Amniotic epithelial cell (primary cell): ENCODE data around the gene SP1.
A peak's percentile ranks its signal among the peaks of the same experiment; 100 is the strongest.
"Not testable (repeated sequence)": the region's sequence is repeated elsewhere in the genome, so short reads cannot be mapped to it uniquely, and the experiment has no call there.

Experiments
- DNase-seq: peaks from one replicate; pipeline ENCODE4 v3.0.0-alpha.2; 2010; ENCODE audit warnings: low read depth

Gene SP1

GRCh38 chr12:53358836-53359419 lies 21.0 kb upstream of the SP1 start:
- no peak for DNase-seq

DNA sequence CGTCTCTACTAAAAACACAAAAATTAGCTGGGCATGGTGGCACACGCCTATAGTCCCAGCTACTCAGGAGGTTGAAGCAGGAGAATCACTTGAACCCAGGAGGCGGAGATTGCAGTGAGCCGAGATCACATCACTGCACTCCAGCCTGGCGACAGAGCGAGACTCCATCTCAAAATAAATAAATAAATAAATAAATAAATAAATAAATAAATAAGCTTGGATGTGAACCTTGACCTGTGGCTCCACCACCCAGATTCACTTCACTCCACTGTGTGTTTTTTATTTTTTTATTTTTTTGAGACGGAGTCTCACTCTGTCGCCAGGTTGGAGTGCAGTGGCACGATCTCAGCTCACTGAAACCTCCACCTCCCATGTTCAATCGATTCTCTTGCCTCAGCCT lies 18.3 kb upstream of the SP1 start:
- DNase-seq, result not testable (repeated sequence)

- DNase-seq, result peak; percentile 95
These were observed 14.6 kb upstream of the SP1 start for GRCh38 chr12:53365245-53365904.

DNA sequence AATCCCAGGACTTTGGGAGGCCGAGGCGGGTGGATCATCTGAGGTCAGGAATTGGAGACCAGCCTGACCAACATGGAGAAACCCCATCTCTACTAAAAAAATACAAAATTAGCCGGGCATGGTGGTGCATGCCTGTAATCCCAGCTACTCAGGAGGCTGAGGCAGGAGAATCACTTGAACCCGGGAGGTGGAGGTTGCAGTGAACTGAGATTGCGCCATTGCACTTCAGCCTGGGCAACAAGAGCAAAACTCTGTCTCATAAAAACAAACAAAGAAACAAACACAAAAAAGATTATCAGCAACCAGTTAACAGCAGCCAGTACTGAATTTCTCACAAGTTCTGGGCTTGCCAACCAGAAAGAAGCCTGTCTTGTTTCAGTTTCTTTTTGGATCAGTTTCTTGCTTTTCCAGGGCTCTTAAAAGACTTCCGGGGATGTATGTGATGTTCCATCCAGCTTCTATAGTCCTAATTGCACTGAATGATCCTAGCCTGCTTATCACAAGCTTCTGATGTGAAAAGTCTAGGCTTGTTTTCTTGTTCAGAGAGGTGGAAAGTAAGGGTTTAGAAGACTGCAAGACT lies 6.3 kb upstream of the SP1 start:
- DNase-seq, result peak; percentile 17

DNA sequence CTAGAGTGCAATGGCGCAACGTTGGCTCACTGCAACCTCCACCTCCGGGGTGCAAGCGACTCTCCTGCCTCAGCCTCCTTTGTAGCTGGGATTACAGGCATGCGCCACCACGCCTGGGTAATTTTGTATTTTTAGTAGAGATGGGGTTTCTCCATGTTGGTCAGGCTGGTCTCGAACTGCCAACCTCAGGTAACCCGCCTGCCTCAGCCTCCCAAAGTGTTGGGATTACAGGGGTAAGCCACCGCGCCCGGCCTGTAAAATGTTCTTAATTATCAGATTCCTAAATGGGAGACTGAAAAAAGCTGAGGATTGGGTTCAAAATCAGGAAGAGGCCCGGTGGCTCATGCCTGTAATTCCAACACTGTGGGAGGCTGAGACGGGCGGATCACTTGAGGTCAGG lies 5.7 kb upstream of the SP1 start:
- DNase-seq, result not testable (repeated sequence)

DNA sequence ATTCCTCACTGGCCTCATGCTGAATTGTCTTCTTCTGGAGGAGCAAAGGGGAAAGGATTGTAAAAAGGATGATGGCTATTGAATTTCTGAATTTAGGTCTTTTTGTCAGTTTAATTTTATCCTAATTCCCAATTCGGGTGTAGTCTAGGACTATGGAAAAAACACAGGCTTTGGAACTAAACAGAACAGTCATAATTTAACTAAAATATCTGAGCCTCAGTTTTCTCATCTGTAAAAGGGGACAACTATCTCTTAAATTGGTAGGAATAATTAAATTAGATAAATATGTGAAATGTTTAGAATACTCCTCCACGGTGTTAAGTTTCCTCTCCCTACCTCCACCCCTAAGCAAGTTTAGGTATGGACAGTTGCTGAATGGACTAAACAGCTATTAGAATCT lies 3.2 kb upstream of the SP1 start:
- no peak for DNase-seq

DNA sequence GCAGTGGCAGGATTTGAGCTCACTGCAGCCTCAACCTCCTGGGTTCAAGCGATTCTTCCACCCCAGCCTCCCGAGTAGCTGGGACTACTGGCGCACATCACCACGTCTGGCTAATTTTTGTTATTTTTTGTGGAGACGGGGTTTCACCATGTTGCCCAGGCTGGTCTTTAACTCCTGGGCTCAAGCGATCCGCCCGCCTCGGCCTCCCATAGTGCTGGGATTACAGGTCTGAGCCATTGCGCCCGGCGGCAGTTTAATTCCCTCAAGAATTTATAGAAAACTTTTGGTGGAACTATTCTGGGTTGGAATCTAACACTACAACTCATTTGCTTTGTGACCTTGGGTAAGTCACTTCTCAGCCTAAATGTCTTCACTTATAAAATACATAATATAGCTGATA lies 1.8 kb upstream of the SP1 start:
- no peak for DNase-seq

- DNase-seq, result no peak
These were observed 1.1 kb upstream of the SP1 start for GRCh38 chr12:53378724-53379388.

- peak; percentile 100 for DNase-seq
These were observed 430 bp upstream of the SP1 start for GRCh38 chr12:53379389-53380103.

DNA sequence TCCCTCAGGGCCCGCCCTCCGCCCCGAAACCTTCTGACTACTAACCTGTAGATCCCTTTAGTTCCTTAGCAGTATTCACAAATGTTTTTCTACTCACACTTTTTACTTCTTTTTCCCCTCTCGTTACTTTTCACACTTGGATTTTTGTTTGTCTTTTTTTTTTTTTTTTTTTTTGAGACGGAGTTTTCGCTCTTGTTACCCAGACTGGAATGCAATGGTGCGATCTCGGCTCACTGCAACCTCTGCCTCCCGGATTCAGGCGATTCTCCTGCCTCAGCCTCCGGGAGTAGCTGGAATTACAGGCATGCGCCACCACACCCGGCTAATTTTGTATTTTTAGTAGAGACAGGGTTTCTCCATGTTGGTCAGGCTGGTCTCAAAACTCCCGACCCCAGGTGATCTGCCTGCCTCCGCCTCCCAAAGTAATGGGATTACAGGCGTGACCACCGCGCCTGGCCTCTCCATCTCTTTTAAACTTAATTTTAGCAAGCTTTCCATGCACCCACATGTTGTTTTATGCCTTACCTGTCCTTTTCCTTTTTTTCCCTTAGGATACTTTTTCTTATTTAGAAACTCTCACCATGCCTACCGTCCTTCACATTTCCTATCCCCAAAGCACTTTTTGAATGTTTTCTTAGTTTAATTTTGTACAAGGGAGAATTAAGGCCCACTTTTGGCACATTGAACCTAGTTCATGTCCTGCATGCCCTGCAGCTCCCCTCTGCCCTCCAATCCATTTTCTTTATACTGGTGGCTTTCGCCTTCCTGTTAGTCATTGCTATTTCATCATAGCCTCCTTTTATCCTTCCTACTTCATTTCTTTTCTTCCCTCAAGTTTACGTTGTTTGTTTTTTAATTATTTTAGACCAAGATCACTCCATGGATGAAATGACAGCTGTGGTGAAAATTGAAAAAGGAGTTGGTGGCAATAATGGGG lies 1.1 kb downstream of the SP1 start:
- peak; percentile 63 for DNase-seq

- peak; percentile 50 for DNase-seq
These were observed 2.0 kb downstream of the SP1 start for GRCh38 chr12:53381731-53382630.

- DNase-seq, result no peak
These were observed 3.3 kb downstream of the SP1 start for GRCh38 chr12:53383258-53383657.

DNA sequence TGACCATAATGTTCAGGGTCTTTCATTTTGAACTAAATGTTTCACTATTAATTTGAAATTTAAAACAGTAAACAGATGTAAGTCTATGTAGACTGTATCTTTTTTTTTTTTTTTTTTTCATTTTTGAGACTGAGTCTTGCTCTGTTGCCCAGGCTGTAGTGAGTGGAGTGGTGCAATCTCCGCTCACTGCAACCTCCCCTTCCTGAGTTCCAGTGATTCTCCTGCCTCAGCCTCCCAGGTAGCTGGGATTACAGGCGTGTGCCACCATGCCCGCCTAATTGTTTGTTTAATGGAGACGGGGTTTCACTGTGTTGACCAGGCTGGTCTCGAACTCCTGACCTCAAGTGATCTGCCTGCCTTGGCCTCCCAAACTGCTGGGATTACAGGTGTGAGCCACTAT lies 6.4 kb downstream of the SP1 start:
- not testable (repeated sequence) for DNase-seq

GRCh38 chr12:53388932-53389331 lies 9.0 kb downstream of the SP1 start:
- no peak for DNase-seq

GRCh38 chr12:53389702-53390101 lies 9.7 kb downstream of the SP1 start:
- DNase-seq, result no peak

DNA sequence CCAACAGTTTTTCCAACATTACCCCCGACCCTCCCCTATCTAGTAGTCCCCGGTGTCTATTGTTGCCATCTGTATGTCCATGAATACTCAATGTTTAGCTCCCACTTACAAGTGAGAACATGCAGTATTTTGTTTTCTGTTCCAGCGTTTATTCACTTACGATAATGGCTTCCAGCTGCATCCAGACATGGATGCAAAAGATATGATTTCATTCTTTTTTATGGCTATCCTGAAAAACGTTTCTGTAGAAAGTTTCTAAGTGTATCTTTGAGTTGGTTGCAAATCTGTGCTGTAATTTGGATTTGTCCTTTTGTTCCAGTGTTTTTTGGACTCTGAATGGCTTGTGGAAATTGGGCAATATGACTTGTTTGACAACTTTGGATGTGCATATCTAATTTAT lies 11.7 kb downstream of the SP1 start:
- DNase-seq, result no peak

DNA sequence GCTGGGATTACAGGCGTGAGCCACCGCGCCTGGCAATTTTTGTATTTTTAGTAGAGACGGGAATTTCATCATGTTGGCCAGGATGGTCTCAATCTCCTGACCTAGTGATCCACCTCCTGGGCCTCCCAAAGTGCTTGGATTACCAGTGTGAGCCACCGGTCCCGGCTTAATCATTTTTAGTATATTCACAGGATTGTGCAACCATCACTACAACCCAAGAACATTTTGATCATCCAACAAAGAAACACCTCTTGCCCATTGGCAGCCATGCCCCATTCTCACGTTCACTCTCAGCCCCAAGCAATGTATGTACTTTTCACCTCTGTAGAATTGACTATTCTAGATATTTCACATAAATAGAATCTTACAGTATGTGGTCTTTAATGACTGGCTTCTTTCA lies 19.9 kb downstream of the SP1 start:
- DNase-seq, result no peak

- not testable (repeated sequence) for DNase-seq
These were observed 22.4 kb downstream of the SP1 start for GRCh38 chr12:53402351-53402750.

DNA sequence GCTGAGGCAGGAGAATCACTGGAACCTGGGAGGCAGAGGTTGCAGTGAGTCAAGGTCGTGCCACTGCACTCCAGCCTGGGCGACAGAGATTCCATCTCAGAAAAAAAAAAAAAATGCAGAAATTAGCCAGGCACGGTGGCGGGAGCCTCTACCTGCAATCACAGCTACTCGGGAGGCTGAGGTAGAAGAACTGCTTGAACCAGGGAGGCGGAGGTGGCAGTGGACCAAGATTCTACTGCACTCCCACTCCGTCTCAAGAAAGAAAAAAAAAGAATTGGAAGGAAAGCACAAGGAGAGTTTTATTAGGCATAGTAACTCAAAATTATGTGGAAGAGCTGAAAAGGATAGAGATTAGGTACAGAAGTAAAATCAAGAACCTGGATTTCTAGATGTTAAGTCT lies 22.9 kb downstream of the SP1 start:
- no peak for DNase-seq

DNA sequence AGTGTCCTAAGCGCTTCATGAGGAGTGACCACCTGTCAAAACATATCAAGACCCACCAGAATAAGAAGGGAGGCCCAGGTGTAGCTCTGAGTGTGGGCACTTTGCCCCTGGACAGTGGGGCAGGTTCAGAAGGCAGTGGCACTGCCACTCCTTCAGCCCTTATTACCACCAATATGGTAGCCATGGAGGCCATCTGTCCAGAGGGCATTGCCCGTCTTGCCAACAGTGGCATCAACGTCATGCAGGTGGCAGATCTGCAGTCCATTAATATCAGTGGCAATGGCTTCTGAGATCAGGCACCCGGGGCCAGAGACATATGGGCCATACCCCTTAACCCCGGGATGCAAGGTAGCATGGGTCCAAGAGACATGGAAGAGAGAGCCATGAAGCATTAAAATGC lies 31.0 kb downstream of the SP1 start:
- no peak for DNase-seq
